OCI-LY1 (cell line): ENCODE data around the gene CACNG3.

ENCODE experiments used
- H2AFZ ChIP-seq: fragments of 200-600 bp; sonication (generic), shearing (Covaris generic); 2 replicates; pipeline ENCODE4 v1.6.0; 2014; ENCODE audit warnings: antibody characterized with exemption, mild to moderate bottlenecking, low read length
- H3F3A ChIP-seq: fragments of 200-600 bp; sonication (generic), shearing (Covaris generic); 2 replicates; pipeline ENCODE4 v1.6.0; 2014; ENCODE audit warnings: mild to moderate bottlenecking, antibody characterized with exemption, low read length, moderate library complexity; ENCODE audit not compliant: insufficient read depth
- H3K27ac ChIP-seq: fragments of 200-600 bp; sonication (generic); 2 replicates; pipeline ENCODE4 v1.5.1; 2014; ENCODE audit warnings: low read length, mixed run types, mild to moderate bottlenecking, low read depth; ENCODE audit not compliant: poor library complexity, severe bottlenecking
- H3K27me3 ChIP-seq: fragments of 200-600 bp; sonication (generic); 2 replicates; pipeline ENCODE4 v1.6.0; 2014; ENCODE audit warnings: antibody characterized with exemption, mild to moderate bottlenecking, low read length, moderate library complexity; ENCODE audit not compliant: insufficient read depth
- H3K36me3 ChIP-seq: fragments of 200-600 bp; sonication (generic); 2 replicates; pipeline ENCODE4 v1.6.1; 2014; ENCODE audit warnings: mild to moderate bottlenecking, antibody characterized with exemption, low read length, moderate library complexity, mixed read lengths; ENCODE audit not compliant: insufficient read depth
- H3K4me1 ChIP-seq: fragments of 200-600 bp; sonication (generic); 2 replicates; pipeline ENCODE4 v1.5.1; 2014; ENCODE audit warnings: mild to moderate bottlenecking, low read length, moderate library complexity; ENCODE audit not compliant: insufficient read depth, severe bottlenecking
- H3K4me2 ChIP-seq: fragments of 200-600 bp; sonication (generic), shearing (Covaris generic); 2 replicates; pipeline ENCODE4 v1.6.1; 2014; ENCODE audit warnings: low read length
- H3K4me3 ChIP-seq: fragments of 200-600 bp; sonication (generic); 2 replicates; pipeline ENCODE4 v1.5.1; 2014; ENCODE audit warnings: low read length, low read depth, mild to moderate bottlenecking, mixed read lengths; ENCODE audit not compliant: poor library complexity, severe bottlenecking
- H3K79me2 ChIP-seq: fragments of 200-600 bp; shearing (Covaris generic); 2 replicates; pipeline ENCODE4 v1.6.1; 2016; ENCODE audit warnings: mixed run types, low read length, mixed read lengths; ENCODE audit not compliant: insufficient read depth
- H3K9ac ChIP-seq: fragments of 200-600 bp; sonication (generic), shearing (Covaris generic); 2 replicates; pipeline ENCODE4 v1.6.1; 2014; ENCODE audit warnings: mild to moderate bottlenecking, low read length, mixed read lengths
- H3K9me2 ChIP-seq: fragments of 200-600 bp; sonication (generic), shearing (Covaris generic); 2 replicates; pipeline ENCODE4 v1.6.1; 2014; ENCODE audit warnings: low read depth, mild to moderate bottlenecking, low read length, mixed read lengths
- H3K9me3 ChIP-seq: fragments of 200-600 bp; shearing (Covaris generic); 2 replicates; pipeline ENCODE4 v1.6.1; 2014; ENCODE audit warnings: low read length, mixed read lengths
- H4K20me1 ChIP-seq: fragments of 200-600 bp; sonication (generic), shearing (Covaris generic); 2 replicates; pipeline ENCODE4 v1.6.0; 2016; ENCODE audit warnings: mild to moderate bottlenecking, low read length; ENCODE audit not compliant: insufficient read depth
- EZH2 ChIP-seq: fragments of 200-600 bp; sonication (generic), shearing (Covaris generic); IDR thresholded peaks from 2 replicates; pipeline ENCODE4 v1.8.0; 2017; ENCODE audit warnings: borderline replicate concordance, mixed run types, mild to moderate bottlenecking, antibody characterized with exemption, low read length, moderate library complexity, mixed read lengths
- TF ChIP-seq, protein P1 (sequence below): fragments of 200-600 bp; sonication (generic), shearing (Covaris generic); IDR thresholded peaks from 2 replicates; pipeline ENCODE4 v1.5.1; 2017; ENCODE audit warnings: mild to moderate bottlenecking, antibody characterized with exemption, low read length, moderate library complexity, mixed read lengths

Gene CACNG3

DNA sequence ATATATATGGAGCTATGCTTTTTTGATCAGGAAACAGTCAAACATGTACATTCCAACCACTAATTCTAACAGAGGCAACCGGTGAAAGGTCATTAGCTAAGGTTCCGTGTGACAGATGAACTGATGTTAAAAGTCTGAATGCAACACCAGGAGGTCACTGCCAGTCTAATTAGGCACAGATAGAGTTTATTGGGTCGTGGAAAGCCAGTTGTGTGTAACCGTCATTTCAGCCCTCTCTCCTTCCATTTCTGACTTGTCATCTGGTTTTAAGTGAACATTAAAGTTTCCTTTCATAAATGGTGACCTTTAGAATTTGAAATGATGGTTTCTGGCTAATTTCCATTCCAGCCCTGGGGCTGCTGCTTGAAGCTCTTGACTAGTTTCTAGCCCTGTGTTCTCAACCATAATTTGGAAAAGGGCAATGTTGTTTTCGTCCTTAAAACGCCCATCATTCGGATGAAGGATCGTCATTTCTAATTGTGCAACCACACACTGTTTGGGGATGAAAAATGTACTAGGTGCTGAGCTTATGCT, 23.9 kb downstream of the CACNG3 start:
- Histone ChIP-seq H3K4me2 (no peak overlapping the region), H3K9me2 (no peaks in the 10 kb centered on the region), H3K27ac (no peak overlapping the region), H3K4me1 (no peaks in the 10 kb centered on the region), H3K4me3 (no peak overlapping the region), H3K27me3 (no peaks in the 10 kb centered on the region), H3K36me3 (no peaks in the 10 kb centered on the region), H3K9me3 (no peaks in the 10 kb centered on the region), H2AFZ (no peak overlapping the region), H4K20me1 (no peaks in the 10 kb centered on the region), H3F3A (no peaks in the 10 kb centered on the region), H3K9ac (no peak overlapping the region), H3K79me2 (no peaks in the 10 kb centered on the region)
- TF ChIP-seq EZH2 = no peak
- TF ChIP-seq, protein P1, sequence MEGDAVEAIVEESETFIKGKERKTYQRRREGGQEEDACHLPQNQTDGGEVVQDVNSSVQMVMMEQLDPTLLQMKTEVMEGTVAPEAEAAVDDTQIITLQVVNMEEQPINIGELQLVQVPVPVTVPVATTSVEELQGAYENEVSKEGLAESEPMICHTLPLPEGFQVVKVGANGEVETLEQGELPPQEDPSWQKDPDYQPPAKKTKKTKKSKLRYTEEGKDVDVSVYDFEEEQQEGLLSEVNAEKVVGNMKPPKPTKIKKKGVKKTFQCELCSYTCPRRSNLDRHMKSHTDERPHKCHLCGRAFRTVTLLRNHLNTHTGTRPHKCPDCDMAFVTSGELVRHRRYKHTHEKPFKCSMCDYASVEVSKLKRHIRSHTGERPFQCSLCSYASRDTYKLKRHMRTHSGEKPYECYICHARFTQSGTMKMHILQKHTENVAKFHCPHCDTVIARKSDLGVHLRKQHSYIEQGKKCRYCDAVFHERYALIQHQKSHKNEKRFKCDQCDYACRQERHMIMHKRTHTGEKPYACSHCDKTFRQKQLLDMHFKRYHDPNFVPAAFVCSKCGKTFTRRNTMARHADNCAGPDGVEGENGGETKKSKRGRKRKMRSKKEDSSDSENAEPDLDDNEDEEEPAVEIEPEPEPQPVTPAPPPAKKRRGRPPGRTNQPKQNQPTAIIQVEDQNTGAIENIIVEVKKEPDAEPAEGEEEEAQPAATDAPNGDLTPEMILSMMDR = no peak

DNA sequence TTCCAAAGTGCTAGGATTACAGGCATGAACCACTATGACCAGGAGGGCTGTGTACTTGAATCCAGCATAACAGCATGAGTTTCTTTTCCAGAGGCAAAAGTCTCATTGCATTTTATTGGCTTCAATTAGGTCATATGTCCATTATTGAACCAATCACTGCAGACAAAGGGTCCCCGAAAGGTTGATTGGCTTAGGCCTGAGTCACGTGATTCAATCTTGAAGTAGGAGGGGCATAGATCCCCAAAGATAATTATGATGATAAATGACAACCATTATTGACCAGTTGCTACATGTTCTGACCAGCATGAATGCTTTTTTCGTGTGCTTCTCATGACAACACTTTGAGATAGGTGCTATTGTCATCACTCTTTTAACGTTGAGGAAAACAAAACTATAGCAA, 25.3 kb downstream of the CACNG3 start:
- Histone ChIP-seq H3K27me3 (no peaks in the 10 kb centered on the region), H3K36me3 (no peaks in the 10 kb centered on the region), H3K4me2 (no peak overlapping the region), H3K9me2 (no peaks in the 10 kb centered on the region), H3K9me3 (no peaks in the 10 kb centered on the region), H3F3A (no peaks in the 10 kb centered on the region), H3K9ac (no peak overlapping the region), H3K27ac (no peak overlapping the region), H3K4me3 (no peak overlapping the region), H3K79me2 (no peaks in the 10 kb centered on the region), H3K4me1 (no peaks in the 10 kb centered on the region), H4K20me1 (no peaks in the 10 kb centered on the region), H2AFZ (no peak overlapping the region)
- TF ChIP-seq, protein P1 = no peak
- TF ChIP-seq EZH2 = no peak

DNA sequence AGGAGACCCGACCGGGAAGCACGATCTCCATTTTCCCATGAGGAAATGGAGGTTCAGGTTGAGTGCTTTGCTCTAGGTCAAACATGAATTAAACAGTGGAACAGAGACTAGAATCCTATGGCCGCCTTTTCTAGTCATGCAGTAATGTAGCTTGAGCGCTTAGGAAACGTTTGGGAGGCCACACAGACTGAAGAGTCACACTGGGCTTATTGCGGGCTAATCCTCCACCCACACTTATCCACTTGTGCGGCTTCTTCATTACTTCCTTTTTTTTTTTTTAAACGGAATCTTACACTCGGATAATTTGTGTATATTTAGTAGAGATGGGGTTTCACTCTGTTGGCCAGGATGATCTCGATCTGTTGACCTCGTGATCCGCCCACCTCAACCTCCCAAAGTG, 26.0 kb downstream of the CACNG3 start:
- H3K36me3 ChIP-seq = no peaks in the 10 kb centered on the region
- no peaks in the 10 kb centered on the region for H3K79me2 ChIP-seq
- TF ChIP-seq EZH2 = no peak
- TF ChIP-seq, protein P1 = no peak
- no peaks in the 10 kb centered on the region for H3F3A ChIP-seq
- no peaks in the 10 kb centered on the region for H3K27me3 ChIP-seq
- H3K4me2 ChIP-seq = no peak overlapping the region
- H3K9me3 ChIP-seq = no peaks in the 10 kb centered on the region
- H3K9me2 ChIP-seq = no peaks in the 10 kb centered on the region
- H3K4me3 ChIP-seq = no peak overlapping the region
- no peak overlapping the region for H3K9ac ChIP-seq
- no peaks in the 10 kb centered on the region for H4K20me1 ChIP-seq
- H2AFZ ChIP-seq = no peak overlapping the region
- no peak overlapping the region for H3K27ac ChIP-seq
- H3K4me1 ChIP-seq = no peaks in the 10 kb centered on the region
